IPS-NIHi7 (cell line): ENCODE measurements around the gene GZMH.
"Not testable (repeated sequence)": the region's sequence is repeated elsewhere in the genome, so short reads cannot be mapped to it uniquely, and the experiment has no call there.

ENCODE experiments used
- DNase-seq: peaks from one replicate; pipeline ENCODE4 v3.0.0; 2012; ENCODE audit warnings: mixed read lengths; ENCODE audit errors: extremely low spot score

The GZMH gene, protein sequence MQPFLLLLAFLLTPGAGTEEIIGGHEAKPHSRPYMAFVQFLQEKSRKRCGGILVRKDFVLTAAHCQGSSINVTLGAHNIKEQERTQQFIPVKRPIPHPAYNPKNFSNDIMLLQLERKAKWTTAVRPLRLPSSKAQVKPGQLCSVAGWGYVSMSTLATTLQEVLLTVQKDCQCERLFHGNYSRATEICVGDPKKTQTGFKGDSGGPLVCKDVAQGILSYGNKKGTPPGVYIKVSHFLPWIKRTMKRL

DNA sequence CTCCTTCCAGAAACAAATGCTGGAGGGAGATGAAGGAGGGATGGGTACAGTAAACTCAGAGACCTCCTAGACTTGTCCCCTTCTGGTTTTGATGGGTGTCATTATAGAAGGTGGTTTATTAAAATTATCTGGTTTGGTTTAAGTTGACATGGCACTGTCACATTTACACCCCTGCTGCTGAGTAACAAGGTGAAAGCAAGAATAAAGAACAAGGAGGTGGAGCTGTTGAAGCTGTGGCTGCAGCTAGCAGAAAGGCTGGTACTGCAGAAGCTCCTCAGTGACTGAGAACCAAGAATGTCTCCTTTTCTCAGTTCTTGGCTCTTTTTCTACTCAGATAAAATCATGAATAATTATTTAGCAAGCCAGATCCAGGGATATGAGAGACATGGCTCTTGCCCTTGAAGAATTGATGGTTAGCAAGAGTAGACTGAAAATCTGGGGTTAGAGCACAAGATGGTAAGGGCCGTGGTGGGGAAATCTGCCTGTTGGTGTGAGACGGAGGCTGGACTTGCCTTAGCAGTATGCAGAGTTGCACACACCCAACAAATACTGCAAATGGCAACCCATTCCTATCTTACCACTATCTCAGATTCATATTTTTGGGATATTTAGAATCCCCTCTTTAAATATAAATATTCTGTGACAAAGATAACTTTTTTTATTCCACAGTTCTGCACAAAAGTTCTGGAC lies at the start of gene GZMH:
TSS of gene GZMH (minus strand) at position 31 of the 690 bp plus-strand sequence. CDS start 72 bp downstream, outside the sequence.
- peak; percentile 3 for DNase-seq

- DNase-seq = not testable (repeated sequence)
Observed at GRCh38 chr14:24648361-24648760, 38.9 kb upstream of the GZMH start.

GRCh38 chr14:24639905-24640304 lies 30.4 kb upstream of the GZMH start:
- no peak for DNase-seq

DNA sequence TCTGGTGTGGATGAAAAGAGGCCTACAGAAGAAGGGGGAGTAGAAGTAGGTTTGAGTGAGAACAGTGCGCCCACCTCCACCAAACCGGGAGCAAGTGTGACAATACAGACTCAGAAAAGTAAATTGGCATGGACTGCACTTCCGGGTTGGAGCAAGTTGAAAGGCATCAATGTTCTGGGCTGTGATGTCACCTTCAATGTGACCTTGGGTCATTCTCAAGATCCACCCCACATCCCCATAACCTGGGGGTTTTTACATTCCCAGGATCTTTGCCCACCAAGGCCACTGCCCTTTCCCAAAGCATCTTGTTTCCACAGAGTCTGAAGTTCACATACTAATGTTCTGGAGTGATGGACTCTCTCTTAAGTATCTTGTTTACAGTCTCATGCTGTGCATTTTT lies 29.8 kb upstream of the GZMH start:
- DNase-seq = no peak

DNA sequence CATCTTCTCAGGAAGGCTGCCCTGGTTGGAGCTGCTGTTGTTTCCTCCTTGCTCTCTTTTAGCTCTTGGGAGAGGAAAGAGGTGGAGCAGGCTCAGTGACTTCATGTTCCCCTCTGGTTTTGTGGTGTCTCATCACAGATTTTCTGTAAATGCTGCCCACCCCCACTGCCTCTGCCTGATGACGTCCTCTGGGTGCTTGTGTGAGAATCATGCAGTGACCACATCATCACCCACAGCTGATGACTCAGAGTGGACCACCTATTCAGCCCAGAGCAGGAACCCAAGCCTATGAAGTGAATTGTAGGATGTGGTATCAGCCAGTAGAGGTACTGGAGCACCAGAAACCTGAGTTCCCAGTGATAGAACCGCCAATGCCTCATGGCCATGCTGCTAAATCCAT lies 24.7 kb upstream of the GZMH start, which contains the start of gene GZMB:
TSS of gene GZMB (minus strand) at position 33 of the 400 bp plus-strand sequence. CDS start at position 3, 30 bp downstream.
- DNase-seq = no peak

DNA sequence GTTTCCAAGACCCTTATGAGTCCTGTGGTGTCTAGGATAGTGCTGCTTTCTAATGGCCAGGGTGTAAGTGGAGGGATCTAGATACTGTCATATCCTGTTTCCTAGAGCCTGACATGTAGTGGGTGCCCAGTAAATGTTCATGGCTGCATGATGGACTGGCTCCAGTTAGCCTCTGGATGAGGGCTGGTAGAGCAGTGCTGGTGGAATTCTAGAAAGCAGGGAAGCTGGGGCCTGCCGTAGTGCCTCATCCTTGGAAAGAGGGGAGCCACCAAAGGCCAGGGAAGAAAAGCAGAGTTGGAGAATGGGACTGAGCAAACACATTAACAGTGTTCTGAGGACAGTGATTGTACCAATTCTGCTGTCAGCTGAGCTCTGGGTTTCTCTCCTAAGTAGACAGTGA lies 23.9 kb upstream of the GZMH start:
- no peak for DNase-seq

- DNase-seq = no peak
Observed at GRCh38 chr14:24632761-24633160, 23.3 kb upstream of the GZMH start.

DNA sequence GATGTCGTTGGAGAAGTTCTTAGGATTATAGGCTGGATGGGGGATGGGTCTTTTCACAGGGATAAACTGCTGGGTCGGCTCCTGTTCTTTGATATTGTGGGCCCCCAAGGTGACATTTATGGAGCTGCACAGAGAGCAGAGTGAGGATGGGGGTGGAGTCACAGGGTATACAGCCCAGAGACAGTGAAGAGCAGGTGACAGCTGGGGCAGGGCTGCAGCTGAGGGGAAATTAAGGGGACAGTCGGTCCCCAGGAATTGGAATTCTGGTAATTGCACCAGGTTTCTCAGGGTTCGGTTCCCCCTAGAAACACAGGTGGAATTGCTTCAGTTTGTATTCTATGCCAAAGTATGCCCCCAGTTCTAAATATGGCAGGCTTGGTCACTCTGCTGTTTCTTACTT lies 22.9 kb upstream of the GZMH start:
- no peak for DNase-seq

DNA sequence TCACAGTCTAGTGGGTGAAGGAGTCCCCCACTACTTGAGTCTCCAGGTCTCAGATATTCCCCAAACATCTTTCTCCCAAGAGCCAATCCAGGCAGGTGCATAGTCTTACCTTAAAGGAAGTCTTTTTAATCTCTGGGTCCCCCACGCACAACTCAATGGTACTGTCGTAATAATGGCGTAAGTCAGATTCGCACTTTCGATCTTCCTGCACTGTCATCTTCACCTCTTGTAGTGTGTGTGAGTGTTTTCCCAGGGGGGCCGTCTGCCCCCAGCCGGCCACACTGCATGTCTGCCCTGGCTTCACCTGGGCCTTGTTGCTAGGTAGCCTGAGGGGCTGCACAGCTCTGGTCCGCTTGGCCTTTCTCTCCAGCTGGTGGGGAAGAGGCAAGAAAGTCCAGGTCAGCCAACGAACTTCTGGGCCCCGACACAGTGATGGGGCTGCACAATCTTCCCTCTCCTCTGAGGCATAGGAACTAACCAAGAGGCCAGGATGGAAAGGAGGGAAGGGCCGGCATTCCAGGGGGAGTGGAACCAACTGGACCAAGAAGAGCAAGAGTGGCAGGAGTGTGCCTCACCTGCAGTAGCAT lies 22.4 kb upstream of the GZMH start:
- no peak for DNase-seq

- DNase-seq = no peak
Observed at GRCh38 chr14:24630872-24631477, 21.5 kb upstream of the GZMH start.

GRCh38 chr14:24630087-24630871 lies 20.8 kb upstream of the GZMH start:
- DNase-seq = no peak

GRCh38 chr14:24629521-24629920 lies 20.0 kb upstream of the GZMH start:
- DNase-seq = no peak

DNA sequence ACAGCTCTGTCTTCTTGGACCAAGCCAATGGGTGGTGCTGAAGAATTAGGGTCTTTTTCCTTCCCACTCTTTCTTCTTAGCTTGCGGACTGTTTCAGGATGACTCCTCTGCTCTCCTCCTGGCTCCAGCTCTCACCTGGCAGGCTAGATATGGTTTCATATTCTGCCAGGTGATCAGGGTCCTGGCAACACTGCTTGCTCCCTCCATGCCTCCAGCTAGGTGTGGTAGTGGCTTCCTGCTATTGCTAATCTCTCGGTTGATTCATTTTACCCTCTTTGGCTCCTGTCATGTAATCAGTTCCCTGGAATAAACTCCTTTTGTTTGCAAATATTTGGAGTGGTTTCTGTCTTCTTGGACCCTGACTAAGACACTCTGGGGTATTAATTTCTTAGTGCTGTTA lies 4.3 kb upstream of the GZMH start:
- no peak for DNase-seq

GRCh38 chr14:24613241-24613640 lies 3.8 kb upstream of the GZMH start:
- DNase-seq = no peak

DNA sequence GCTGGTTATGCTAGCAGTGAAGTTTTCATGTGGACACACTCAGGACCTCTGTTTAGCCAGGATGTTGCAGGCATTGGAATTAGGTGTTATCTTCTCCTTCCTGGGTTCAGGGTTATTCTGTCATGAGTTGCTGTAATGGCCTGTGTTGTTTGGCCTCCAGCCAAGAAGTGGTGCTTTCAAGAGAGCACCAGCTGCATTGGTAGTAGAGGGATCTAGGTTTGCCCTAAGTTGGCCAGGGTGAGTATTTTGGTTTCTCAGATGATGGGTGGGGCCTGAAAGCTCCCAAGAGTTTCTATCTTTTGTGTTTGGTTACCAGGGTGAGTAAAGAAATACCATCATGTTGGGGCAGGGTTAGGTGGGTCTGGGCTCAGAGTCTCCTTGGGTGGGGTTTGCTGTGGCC lies 2.7 kb upstream of the GZMH start:
- DNase-seq = no peak

DNA sequence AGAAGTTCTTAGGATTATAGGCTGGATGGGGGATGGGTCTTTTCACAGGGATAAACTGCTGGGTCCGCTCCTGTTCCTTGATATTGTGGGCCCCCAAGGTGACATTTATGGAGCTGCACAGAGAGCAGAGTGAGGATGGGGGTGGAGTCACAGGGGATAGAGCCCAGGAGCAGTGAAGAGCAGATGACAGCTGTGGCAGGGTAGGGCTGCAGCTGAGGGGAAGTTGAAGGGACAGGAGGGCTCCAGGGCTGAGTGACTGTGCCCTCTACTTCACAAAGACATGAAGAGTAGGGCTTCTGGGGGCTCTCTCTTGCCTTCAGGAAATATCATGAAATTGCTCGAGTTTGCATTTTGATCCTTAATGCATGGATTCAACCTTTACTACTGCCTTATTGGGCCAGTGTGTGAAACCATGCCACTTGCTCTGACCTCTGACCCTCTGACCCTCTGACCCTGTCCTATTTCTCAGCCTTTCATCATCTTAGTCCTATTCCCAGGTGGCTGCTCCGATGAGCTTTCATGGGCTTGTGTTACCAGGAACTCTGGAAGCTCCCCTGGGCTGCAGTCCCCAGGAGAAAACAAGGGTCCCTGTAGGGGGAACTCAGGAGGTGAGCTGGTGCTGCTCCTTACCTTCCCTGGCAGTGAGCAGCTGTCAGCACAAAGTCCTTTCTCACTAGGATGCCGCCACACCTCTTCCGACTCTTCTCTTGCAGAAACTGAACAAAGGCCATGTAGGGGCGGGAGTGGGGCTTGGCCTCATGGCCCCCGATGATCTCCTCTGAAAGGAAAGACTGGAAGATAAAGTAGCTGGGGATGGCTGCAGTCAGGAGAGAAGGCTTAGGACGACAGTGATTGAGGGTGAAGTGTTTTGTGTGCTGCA lies 1.6 kb downstream of the GZMH start:
- no peak for DNase-seq

- DNase-seq = no peak
Observed at GRCh38 chr14:24607081-24607480, 2.4 kb downstream of the GZMH start.

GRCh38 chr14:24606297-24606696 lies 3.2 kb downstream of the GZMH start:
- no peak for DNase-seq

DNA sequence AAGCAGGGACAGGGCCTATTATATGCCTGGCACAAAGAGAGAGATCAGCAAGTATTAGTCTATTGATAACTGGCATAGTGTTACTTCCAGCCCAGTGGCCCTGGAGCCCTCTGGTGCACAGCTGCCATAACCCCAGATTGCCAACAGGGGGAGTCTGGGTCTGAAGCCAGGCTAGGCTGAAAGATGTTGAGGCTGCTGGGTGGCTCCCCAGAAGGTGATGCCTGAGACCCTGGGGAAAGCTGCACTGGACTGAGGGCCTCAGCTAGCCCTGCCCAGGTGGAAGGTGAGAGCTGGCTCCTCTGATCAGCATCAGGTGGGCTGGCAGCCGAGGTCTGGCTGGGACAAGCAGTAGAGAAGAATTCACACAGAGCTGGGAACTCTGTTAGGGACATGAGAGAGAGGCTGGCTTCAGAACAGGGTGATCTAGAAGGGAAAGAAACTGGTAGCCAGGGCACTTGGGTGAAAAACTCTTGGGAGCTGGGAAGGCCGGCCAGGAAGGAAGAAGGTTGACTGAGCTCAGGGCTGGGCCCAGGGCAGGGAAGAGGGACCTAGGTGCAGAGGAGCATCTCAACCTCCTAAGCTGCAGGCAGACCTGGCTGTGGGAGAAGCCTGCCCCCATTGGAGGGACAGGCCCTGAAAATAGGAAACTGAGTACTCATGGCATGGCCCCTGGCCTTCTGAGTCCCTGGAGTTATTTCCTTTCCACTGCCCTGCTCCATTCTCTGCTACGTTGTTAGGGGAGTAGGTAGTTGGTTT lies 3.9 kb downstream of the GZMH start:
- no peak for DNase-seq

- no peak for DNase-seq
Observed at GRCh38 chr14:24597403-24597802, 12.1 kb downstream of the GZMH start.
